Measurements from ENCODE around the gene HACD2.

The HACD2 gene

GRCh38 chr3:123485551-123485950 is 99.3 kb downstream of the HACD2 start:
- Histone ChIP-seq H3K27ac (no peak overlapping the region), H3K4me3 (ENCODE audit: low read depth in 1 of 2, low read length in 1 of 2) (no peak overlapping the region), H3K4me1 (ENCODE audit: control insufficient read depth in 1 of 2, insufficient read depth in 1 of 2, low read depth in 1 of 2, low read length in 1 of 2) (no peaks in the 10 kb centered on the region), H3K36me3 (peaks cover 2% of the 10 kb centered on the region), H3K27me3 (peaks cover 8% of the 10 kb centered on the region), H3K9me3 (no peaks in the 10 kb centered on the region)
- no peak for TF ChIP-seq CTCF (IDR thresholded peaks at IDR 0.05)

- H3K9me3 ChIP-seq: no peaks in the 10 kb centered on the region
- H3K4me1 ChIP-seq (ENCODE audit: control insufficient read depth in 1 of 2, insufficient read depth in 1 of 2, low read depth in 1 of 2, low read length in 1 of 2): no peaks in the 10 kb centered on the region
- no peaks in the 10 kb centered on the region for H3K36me3 ChIP-seq
- H3K27ac ChIP-seq: no peak overlapping the region
- H3K27me3 ChIP-seq: peaks cover 9% of the 10 kb centered on the region
- no peak overlapping the region for H3K4me3 ChIP-seq (ENCODE audit: low read depth in 1 of 2, low read length in 1 of 2)
- TF ChIP-seq CTCF (IDR thresholded peaks at IDR 0.05): no peak
These were observed 101.7 kb downstream of the HACD2 start for GRCh38 chr3:123483146-123483545.

- Histone ChIP-seq H3K36me3 (no peaks in the 10 kb centered on the region), H3K9me3 (no peaks in the 10 kb centered on the region), H3K4me3 (ENCODE audit: low read depth in 1 of 2, low read length in 1 of 2) (no peak overlapping the region), H3K27me3 (peaks cover 6% of the 10 kb centered on the region), H3K27ac (no peak overlapping the region), H3K4me1 (ENCODE audit: control insufficient read depth in 1 of 2, insufficient read depth in 1 of 2, low read depth in 1 of 2, low read length in 1 of 2) (no peaks in the 10 kb centered on the region)
- no peak for TF ChIP-seq CTCF (IDR thresholded peaks at IDR 0.05)
These were observed 103.0 kb downstream of the HACD2 start for GRCh38 chr3:123481722-123482457.

GRCh38 chr3:123481071-123481470 is 103.8 kb downstream of the HACD2 start:
- no peaks in the 10 kb centered on the region for H3K9me3 ChIP-seq
- no peaks in the 10 kb centered on the region for H3K4me1 ChIP-seq (ENCODE audit: control insufficient read depth in 1 of 2, insufficient read depth in 1 of 2, low read depth in 1 of 2, low read length in 1 of 2)
- no peaks in the 10 kb centered on the region for H3K36me3 ChIP-seq
- no peak overlapping the region for H3K27ac ChIP-seq
- no peak overlapping the region for H3K4me3 ChIP-seq (ENCODE audit: low read depth in 1 of 2, low read length in 1 of 2)
- no peak for TF ChIP-seq CTCF (IDR thresholded peaks at IDR 0.05)
- H3K27me3 ChIP-seq: peaks cover 6% of the 10 kb centered on the region

GRCh38 chr3:123480428-123480827 is 104.4 kb downstream of the HACD2 start:
- H3K27ac ChIP-seq: no peak overlapping the region
- H3K27me3 ChIP-seq: peaks cover 12% of the 10 kb centered on the region
- TF ChIP-seq CTCF (IDR thresholded peaks at IDR 0.05): no peak
- no peaks in the 10 kb centered on the region for H3K9me3 ChIP-seq
- no peaks in the 10 kb centered on the region for H3K36me3 ChIP-seq
- H3K4me3 ChIP-seq (ENCODE audit: low read depth in 1 of 2, low read length in 1 of 2): no peak overlapping the region
- H3K4me1 ChIP-seq (ENCODE audit: control insufficient read depth in 1 of 2, insufficient read depth in 1 of 2, low read depth in 1 of 2, low read length in 1 of 2): no peaks in the 10 kb centered on the region

All from neutrophil (primary cell).